ENCODE results near the gene ERGIC3.

The ERGIC3 gene

GRCh38 chr20:35561671-35562070 is 19.8 kb downstream of the ERGIC3 start:
- DNase-seq (ENCODE audit: low spot score) = no peak

- DNase-seq (ENCODE audit: low spot score) = no peak
Measured at GRCh38 chr20:35562541-35563110, 20.7 kb downstream of the ERGIC3 start.

- DNase-seq (ENCODE audit: low spot score) = no peak
Measured at GRCh38 chr20:35563834-35564233, 22.0 kb downstream of the ERGIC3 start.

GRCh38 chr20:35564905-35565304 is 23.0 kb downstream of the ERGIC3 start:
- no peak for DNase-seq (ENCODE audit: low spot score)

- DNase-seq (ENCODE audit: low spot score) = no peak
Measured at GRCh38 chr20:35568645-35569044, 26.8 kb downstream of the ERGIC3 start.

GRCh38 chr20:35571555-35571954 is 29.7 kb downstream of the ERGIC3 start:
- no peak for DNase-seq (ENCODE audit: low spot score)

GRCh38 chr20:35572838-35573237 is 31.0 kb downstream of the ERGIC3 start:
- DNase-seq (ENCODE audit: low spot score) = no peak

GRCh38 chr20:35575958-35576357 is 34.1 kb downstream of the ERGIC3 start:
- no peak for DNase-seq (ENCODE audit: low spot score)

- no peak for DNase-seq (ENCODE audit: low spot score)
Measured at GRCh38 chr20:35576816-35577215, 34.9 kb downstream of the ERGIC3 start.

GRCh38 chr20:35578469-35578868 is 36.6 kb downstream of the ERGIC3 start:
- no peak for DNase-seq (ENCODE audit: low spot score)

- no peak for DNase-seq (ENCODE audit: low spot score)
Measured at GRCh38 chr20:35579196-35579595, 37.3 kb downstream of the ERGIC3 start.

GRCh38 chr20:35582131-35582530 is 40.3 kb downstream of the ERGIC3 start:
- no peak for DNase-seq (ENCODE audit: low spot score)

GRCh38 chr20:35582741-35583404 is 41.0 kb downstream of the ERGIC3 start:
- no peak for DNase-seq (ENCODE audit: low spot score)

GRCh38 chr20:35583636-35584560 is 42.0 kb downstream of the ERGIC3 start:
- no peak for DNase-seq (ENCODE audit: low spot score)

GRCh38 chr20:35586751-35587425 is 45.0 kb downstream of the ERGIC3 start:
- DNase-seq (ENCODE audit: low spot score) = no peak

- DNase-seq (ENCODE audit: low spot score) = no peak
Measured at GRCh38 chr20:35587436-35587835, 45.6 kb downstream of the ERGIC3 start.

GRCh38 chr20:35588397-35588796 is 46.5 kb downstream of the ERGIC3 start:
- DNase-seq (ENCODE audit: low spot score) = no peak

- DNase-seq (ENCODE audit: low spot score) = no peak
Measured at GRCh38 chr20:35592339-35592974, 50.6 kb downstream of the ERGIC3 start.

GRCh38 chr20:35595456-35595855 is 53.6 kb downstream of the ERGIC3 start:
- no peak for DNase-seq (ENCODE audit: low spot score)

- no peak for DNase-seq (ENCODE audit: low spot score)
Measured at GRCh38 chr20:35595901-35596300, 54.0 kb downstream of the ERGIC3 start.

GRCh38 chr20:35597186-35597585 is 55.3 kb downstream of the ERGIC3 start:
- no peak for DNase-seq (ENCODE audit: low spot score)

GRCh38 chr20:35598476-35598875 is 56.6 kb downstream of the ERGIC3 start:
- DNase-seq (ENCODE audit: low spot score) = no peak
